Right lobe of liver (tissue), 4 donors: ENCODE measurements around the gene DUOX2.

Experiments used
- POLR2A ChIP-seq: fragments of 450-650 bp; IDR thresholded peaks from one replicate; pipeline ENCODE4 v1.6.1; 2017; ENCODE audit warnings: antibody characterized with exemption, mild to moderate bottlenecking
- TF ChIP-seq, protein P1 (sequence below), 4 donors: fragments of 200-600 bp in 3 of 4; fragments of 450-650 bp in 1 of 4; IDR thresholded peaks; one replicate each; pipeline versions ENCODE4 v1.5.1 to v1.8.0; 2016 to 2022; ENCODE audit warnings: antibody characterized with exemption in 4 of 4, mild to moderate bottlenecking in 2 of 4
- donor health status: DM: no; HTN: no; CAD: no.
- donor health status: DM: no; HTN: no; CAD: no.
- donor health status: DM: no; HTN: yes; CAD: no.

DNA sequence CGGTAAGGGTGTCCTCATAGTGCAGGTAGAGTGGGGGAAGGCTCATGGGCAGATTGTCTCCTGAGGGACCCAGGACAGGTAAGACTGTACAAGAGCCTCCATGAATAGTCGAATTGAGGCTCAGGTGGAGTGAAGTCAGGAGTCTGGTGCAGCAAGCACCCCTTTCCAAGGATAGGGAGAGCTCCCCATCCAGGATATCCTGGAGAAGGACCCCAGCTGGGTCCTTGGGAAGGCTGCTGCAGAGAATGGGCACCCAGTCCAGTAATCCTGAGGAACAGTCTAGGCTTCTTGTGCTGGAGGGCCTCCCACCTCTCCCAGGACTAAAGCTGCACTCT is 746 bp upstream of the DUOX2 start:
- TF ChIP-seq, protein P1, sequence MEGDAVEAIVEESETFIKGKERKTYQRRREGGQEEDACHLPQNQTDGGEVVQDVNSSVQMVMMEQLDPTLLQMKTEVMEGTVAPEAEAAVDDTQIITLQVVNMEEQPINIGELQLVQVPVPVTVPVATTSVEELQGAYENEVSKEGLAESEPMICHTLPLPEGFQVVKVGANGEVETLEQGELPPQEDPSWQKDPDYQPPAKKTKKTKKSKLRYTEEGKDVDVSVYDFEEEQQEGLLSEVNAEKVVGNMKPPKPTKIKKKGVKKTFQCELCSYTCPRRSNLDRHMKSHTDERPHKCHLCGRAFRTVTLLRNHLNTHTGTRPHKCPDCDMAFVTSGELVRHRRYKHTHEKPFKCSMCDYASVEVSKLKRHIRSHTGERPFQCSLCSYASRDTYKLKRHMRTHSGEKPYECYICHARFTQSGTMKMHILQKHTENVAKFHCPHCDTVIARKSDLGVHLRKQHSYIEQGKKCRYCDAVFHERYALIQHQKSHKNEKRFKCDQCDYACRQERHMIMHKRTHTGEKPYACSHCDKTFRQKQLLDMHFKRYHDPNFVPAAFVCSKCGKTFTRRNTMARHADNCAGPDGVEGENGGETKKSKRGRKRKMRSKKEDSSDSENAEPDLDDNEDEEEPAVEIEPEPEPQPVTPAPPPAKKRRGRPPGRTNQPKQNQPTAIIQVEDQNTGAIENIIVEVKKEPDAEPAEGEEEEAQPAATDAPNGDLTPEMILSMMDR (IDR thresholded peaks at IDR 0.05), result no peak
- no peak for TF ChIP-seq POLR2A
